Activated CD8-positive, alpha-beta memory T cell treated with anti-CD3 and anti-CD28 coated beads for 1 hour (primary cell): ENCODE results near the gene HDAC5.

Experiments
- DNase-seq, 2 donors: peaks; one replicate each; pipeline ENCODE4 v3.0.0-alpha.2; 2020; ENCODE audit warnings: low read depth in 1 of 2; ENCODE audit errors: extremely low read depth in 1 of 2

The HDAC5 gene

GRCh38 chr17:44091200-44091997 is 32.0 kb downstream of the HDAC5 start:
- DNase-seq, result no peak

- DNase-seq, result no peak
Measured at GRCh38 chr17:44088254-44088653, 35.2 kb downstream of the HDAC5 start.

GRCh38 chr17:44087319-44087718 is 36.1 kb downstream of the HDAC5 start:
- no peak for DNase-seq

- no peak for DNase-seq
Measured at GRCh38 chr17:44086364-44087311, 36.8 kb downstream of the HDAC5 start.

- no peak for DNase-seq
Measured at GRCh38 chr17:44085908-44086307, 37.5 kb downstream of the HDAC5 start.

- DNase-seq, result no peak
Measured at GRCh38 chr17:44084921-44085320, 38.5 kb downstream of the HDAC5 start.

- DNase-seq, result no peak
Measured at GRCh38 chr17:44084131-44084538, 39.3 kb downstream of the HDAC5 start.

GRCh38 chr17:44083250-44083849 is 40.1 kb downstream of the HDAC5 start:
- DNase-seq, result no peak

GRCh38 chr17:44082256-44082927 is 41.0 kb downstream of the HDAC5 start:
- DNase-seq, result no peak

GRCh38 chr17:44081681-44082080 is 41.8 kb downstream of the HDAC5 start:
- no peak for DNase-seq

GRCh38 chr17:44079877-44080821 is 43.3 kb downstream of the HDAC5 start:
- DNase-seq, result no peak

- no peak for DNase-seq
Measured at GRCh38 chr17:44078412-44078811, 45.0 kb downstream of the HDAC5 start.

GRCh38 chr17:44077595-44077909 is 45.9 kb downstream of the HDAC5 start:
- DNase-seq, result no peak

- no peak for DNase-seq
Measured at GRCh38 chr17:44076716-44077594, 46.5 kb downstream of the HDAC5 start.

GRCh38 chr17:44075598-44076293 is 47.7 kb downstream of the HDAC5 start:
- no peak for DNase-seq

- no peak for DNase-seq
Measured at GRCh38 chr17:44074911-44075285, 48.5 kb downstream of the HDAC5 start.

- no peak for DNase-seq
Measured at GRCh38 chr17:44074231-44074910, 49.1 kb downstream of the HDAC5 start.

GRCh38 chr17:44071772-44072171 is 51.7 kb downstream of the HDAC5 start:
- no peak for DNase-seq
